WTC11 (cell line): ENCODE data around the gene CD300LG.

Experiments used
- ARID4B ChIP-seq: sonication (generic); formaldehyde crosslinking; IDR thresholded peaks from 2 replicates; pipeline ENCODE4 v1.8.0; 2023; ENCODE audit warnings: missing genetic modification reagents, mild to moderate bottlenecking, borderline replicate concordance
- USF2 ChIP-seq: sonication (generic); formaldehyde crosslinking; IDR thresholded peaks from 2 replicates; pipeline ENCODE4 v1.8.1; 2023; ENCODE audit warnings: mild to moderate bottlenecking, missing genetic modification reagents, moderate library complexity
- TF ChIP-seq, protein P1 (sequence below): fragments of 200-600 bp; IDR thresholded peaks from 2 replicates; pipeline ENCODE4 v1.8.0; 2022; ENCODE audit warnings: antibody characterized with exemption

DNA sequence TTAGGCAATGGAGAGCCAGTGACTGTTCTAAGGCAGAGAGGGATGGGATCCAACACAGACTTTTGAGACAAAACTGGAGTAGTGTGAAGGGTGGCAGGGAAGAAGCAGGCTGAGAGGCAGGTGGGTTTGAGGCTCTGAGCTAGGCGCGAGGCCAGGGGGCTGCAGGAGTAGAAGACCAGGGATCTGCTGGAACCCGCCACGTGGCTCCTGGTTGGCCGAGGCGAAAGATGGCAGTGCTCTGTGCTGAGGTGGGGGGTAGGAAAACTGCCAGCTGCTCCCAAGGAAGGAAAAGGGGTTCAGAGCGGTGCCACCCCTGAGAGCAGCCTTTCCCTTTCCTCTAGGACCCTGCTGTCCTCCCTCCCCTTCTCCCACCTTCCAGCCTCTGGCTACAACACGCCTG lies 5.6 kb downstream of the CD300LG start:
- TF ChIP-seq, protein P1, sequence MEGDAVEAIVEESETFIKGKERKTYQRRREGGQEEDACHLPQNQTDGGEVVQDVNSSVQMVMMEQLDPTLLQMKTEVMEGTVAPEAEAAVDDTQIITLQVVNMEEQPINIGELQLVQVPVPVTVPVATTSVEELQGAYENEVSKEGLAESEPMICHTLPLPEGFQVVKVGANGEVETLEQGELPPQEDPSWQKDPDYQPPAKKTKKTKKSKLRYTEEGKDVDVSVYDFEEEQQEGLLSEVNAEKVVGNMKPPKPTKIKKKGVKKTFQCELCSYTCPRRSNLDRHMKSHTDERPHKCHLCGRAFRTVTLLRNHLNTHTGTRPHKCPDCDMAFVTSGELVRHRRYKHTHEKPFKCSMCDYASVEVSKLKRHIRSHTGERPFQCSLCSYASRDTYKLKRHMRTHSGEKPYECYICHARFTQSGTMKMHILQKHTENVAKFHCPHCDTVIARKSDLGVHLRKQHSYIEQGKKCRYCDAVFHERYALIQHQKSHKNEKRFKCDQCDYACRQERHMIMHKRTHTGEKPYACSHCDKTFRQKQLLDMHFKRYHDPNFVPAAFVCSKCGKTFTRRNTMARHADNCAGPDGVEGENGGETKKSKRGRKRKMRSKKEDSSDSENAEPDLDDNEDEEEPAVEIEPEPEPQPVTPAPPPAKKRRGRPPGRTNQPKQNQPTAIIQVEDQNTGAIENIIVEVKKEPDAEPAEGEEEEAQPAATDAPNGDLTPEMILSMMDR, result no peak
- TF ChIP-seq USF2 (CRISPR knock-in tag), result no peak
- TF ChIP-seq ARID4B (CRISPR knock-in tag), result no peak
